K562 (cell line): ENCODE data around the gene HECW1. TPM values are rescaled to one million over a fixed set of nuclear protein-coding genes. Genes with fewer than 3 reads are reported as not detected.
A peak's percentile ranks its signal among the peaks of the same experiment; 100 is the strongest.

Experiments
- ATF7 ChIP-seq: fragments of 450-650 bp; IDR thresholded peaks from 2 replicates; pipeline ENCODE4 v1.7.1; 2014; ENCODE audit warnings: mild to moderate bottlenecking, moderate library complexity
- CBFA2T3 ChIP-seq: fragments of 450-650 bp; IDR thresholded peaks from 2 replicates; pipeline ENCODE4 v1.6.1; 2017
- CBX3 ChIP-seq, 2 experiments: IDR thresholded peaks; 1 replicate in 1 of 2; 2 replicates in 1 of 2; pipeline ENCODE4 v1.6.1; 2012; ENCODE audit warnings: inconsistent platforms in 2 of 2, low read length in 2 of 2, borderline replicate concordance in 1 of 2, control low read depth in 1 of 2
- CBX5 ChIP-seq: IDR thresholded peaks from 2 replicates; pipeline ENCODE4 v1.6.1; 2014; ENCODE audit warnings: low read depth, borderline replicate concordance
- CC2D1A ChIP-seq: fragments of 450-650 bp; IDR thresholded peaks from 2 replicates; pipeline ENCODE4 v1.6.1; 2017; ENCODE audit warnings: mild to moderate bottlenecking
- CREM ChIP-seq: IDR thresholded peaks from 2 replicates; pipeline ENCODE4 v1.6.1; 2014; ENCODE audit warnings: antibody characterized with exemption, low read depth
- CTBP1 ChIP-seq: fragments of 450-650 bp; IDR thresholded peaks from 2 replicates; pipeline ENCODE4 v1.6.1; 2016; ENCODE audit warnings: borderline replicate concordance
- DPF2 ChIP-seq: fragments of 450-650 bp; IDR thresholded peaks from 2 replicates; pipeline ENCODE4 v1.6.1; 2016
- E2F1 ChIP-seq: sonication (generic); formaldehyde crosslinking; IDR thresholded peaks from 2 replicates; pipeline ENCODE4 v1.8.1; 2023; ENCODE audit warnings: mild to moderate bottlenecking, missing genetic modification reagents, moderate library complexity
- EZH2 ChIP-seq: IDR thresholded peaks from 2 replicates; pipeline ENCODE4 v1.6.1; 2012; ENCODE audit warnings: low read depth, mild to moderate bottlenecking, inconsistent platforms, low read length, borderline replicate concordance
- GMEB1 ChIP-seq: fragments of 250-450 bp; sonication (Bioruptor Pico); IDR thresholded peaks from 2 replicates; pipeline ENCODE4 v1.4.0; 2020; ENCODE audit warnings: mild to moderate bottlenecking
- MAFK ChIP-seq: IDR thresholded peaks from 2 replicates; pipeline ENCODE4 v1.6.1; 2011; ENCODE audit warnings: low read length, improper control_type of control experiment
- MNT ChIP-seq, 2 experiments: fragments of 450-650 bp; conservative IDR thresholded peaks; 2 replicates each; pipeline ENCODE4 v1.6.1; 2017; ENCODE audit warnings: mild to moderate bottlenecking in 2 of 2, moderate library complexity in 2 of 2
- MYC ChIP-seq, 2 experiments: fragments of 250-450 bp in 1 of 2; sonication (Bioruptor Pico) in 1 of 2; IDR thresholded peaks; 2 replicates each; pipeline versions ENCODE4 v1.5.1 to v1.6.1; 2012 to 2021; ENCODE audit warnings: low read depth in 2 of 2, borderline replicate concordance in 1 of 2, improper control_type of control experiment in 1 of 2, low read length in 1 of 2, mild to moderate bottlenecking in 1 of 2, moderate library complexity in 1 of 2
- PHF8 ChIP-seq: fragments of 200-600 bp; sonication (generic); IDR thresholded peaks from 2 replicates; pipeline ENCODE4 v1.6.1; 2012; ENCODE audit warnings: mixed run types, mild to moderate bottlenecking, inconsistent platforms, low read length, moderate library complexity, borderline replicate concordance
- RBM15 ChIP-seq: fragments of 200-400 bp; formaldehyde crosslinking; IDR thresholded peaks from 2 replicates; pipeline ENCODE4 v1.6.1; 2018; ENCODE audit warnings: mild to moderate bottlenecking, low read length, moderate library complexity; ENCODE audit not compliant: insufficient read depth
- RBM22 ChIP-seq: fragments of 200-400 bp; formaldehyde crosslinking; IDR thresholded peaks from 2 replicates; pipeline ENCODE4 v1.6.1; 2018; ENCODE audit warnings: low read length, low read depth; ENCODE audit not compliant: poor library complexity, severe bottlenecking
- RBM25 ChIP-seq: fragments of 200-400 bp; formaldehyde crosslinking; IDR thresholded peaks from 2 replicates; pipeline ENCODE4 v1.6.1; 2018; ENCODE audit warnings: low read length, low read depth, moderate library complexity; ENCODE audit not compliant: severe bottlenecking
- RFX5 ChIP-seq: IDR thresholded peaks from 2 replicates; pipeline ENCODE4 v1.6.1; 2011; ENCODE audit warnings: low read depth, mild to moderate bottlenecking, improper control_type of control experiment, low read length
- SMAD4 ChIP-seq: fragments of 250-450 bp; sonication (Bioruptor Pico); conservative IDR thresholded peaks from 2 replicates; pipeline ENCODE4 v1.8.0; 2021; ENCODE audit warnings: inconsistent platforms, mild to moderate bottlenecking, moderate library complexity
- TCF3 ChIP-seq: sonication (generic); formaldehyde crosslinking; IDR thresholded peaks from 2 replicates; pipeline ENCODE4 v1.4.0; 2020; ENCODE audit warnings: mild to moderate bottlenecking, missing genetic modification reagents
- TFAP4 ChIP-seq: sonication (generic); formaldehyde crosslinking; IDR thresholded peaks from 2 replicates; pipeline ENCODE4 v1.8.0; 2022; ENCODE audit warnings: missing genetic modification reagents, mild to moderate bottlenecking, moderate library complexity, borderline replicate concordance
- polyA plus RNA-seq, 8 experiments: library from polyadenylated mRNA; depleted of rRNA in 4 of 8; stranded (reverse) in 5 of 8; unstranded in 3 of 8; fragments of >200 nt; fragmentation: Nextera tagmentation in 2 of 8; fragmentation: Illumina TruSeq in 1 of 8; extraction: Ambion mirVana in 2 of 8; extraction: Trizol in 1 of 8; gene quantifications; 2 replicates each; pipeline versions ENCODE4 v1.2.1 to v1.2.3, GENCODE V29; 2011 to 2014; ENCODE audit warnings: inconsistent platforms in 1 of 8, missing spikeins in 1 of 8
- total RNA-seq, 7 experiments: library from RNA; depleted of rRNA in 6 of 7; stranded (reverse); fragments of >200 nt in 6 of 7; fragmentation: Illumina TruSeq in 2 of 7; extraction: Trizol in 2 of 7; gene quantifications; 2 replicates each; pipeline versions ENCODE4 v1.2.1 to v1.2.3, GENCODE V29; 2011 to 2021; ENCODE audit warnings: low replicate concordance in 1 of 7

The HECW1 gene
- total and polyA plus RNA-seq, 9 of the 15 experiments (the other 6 are each of a cell fraction or from before 2014, with no cell fraction given) = 0.07 to 0.31 (median 0.13) TPM; not detected in 4

- TF ChIP-seq E2F1 (CRISPR knock-in tag) (peak; percentile 77; the same call in 1 of the 2 replicates), CBX3 (IDR thresholded peaks at IDR 0.05; ENCODE audit: borderline replicate concordance in 1 of 2, low read length in 2 of 2) (no peak; a peak in 1 of 3 replicates), GMEB1 (CRISPR knock-in tag) (0 out of 2 replicates have a peak, but pooled peaks have one; percentile 28), MNT (conservative IDR thresholded peaks at IDR 0.05) (peak; percentile 23 to 62; a peak in 1 of 4 replicates), CBX5 (0 out of 2 replicates have a peak, but pooled peaks have one; percentile 48), CTBP1 (peak; percentile 92; the same call in 1 of the 2 replicates), CREM (peak; percentile 72), EZH2 (no peak), SMAD4 (CRISPR knock-in tag) (peak; percentile 87), RBM25 (no peak), RBM15 (no peak), MYC (IDR thresholded peaks at IDR 0.05; ENCODE audit: low read depth, low read length) (peak; percentile 46; the same call in 1 of the 2 replicates), MYC (CRISPR knock-in tag; IDR thresholded peaks at IDR 0.05; ENCODE audit: borderline replicate concordance, low read depth) (no peak), CBFA2T3 (peak; percentile 66), ATF7 (peak; percentile 53; the same call in 1 of the 2 replicates), TFAP4 (peak; percentile 53; the same call in 1 of the 2 replicates), DPF2 (peak; percentile 52; the same call in 1 of the 2 replicates), MAFK (peak; percentile 42; the same call in 1 of the 2 replicates), PHF8 (peak; percentile 23; the same call in 1 of the 2 replicates), CC2D1A (0 out of 2 replicates have a peak, but pooled peaks have one; percentile 30), TCF3 (CRISPR knock-in tag) (peak; percentile 73), RFX5 (no peak), RBM22 (peak; percentile 53)
Measured at GRCh38 chr7:43583424-43584194, 471.2 kb downstream of the HECW1 start (continued).
